HAP-1 (cell line): ENCODE measurements around the gene OLFM2.

ENCODE experiments used
- DNase-seq, 2 experiments: peaks; one replicate each; pipeline ENCODE4 v3.0.0-alpha.2; 2016 to 2020; ENCODE audit warnings: low spot score in 2 of 2
- H3K27me3 ChIP-seq: fragments of 250-450 bp; sonication (Bioruptor Pico); 2 replicates; pipeline ENCODE4 v1.5.1; 2020; ENCODE audit warnings: low read depth, mild to moderate bottlenecking, moderate library complexity
- H3K36me3 ChIP-seq: fragments of 250-450 bp; sonication (Bioruptor Pico); replicated peaks from 2 replicates; pipeline ENCODE4 v1.5.1; 2020; ENCODE audit warnings: mild to moderate bottlenecking
- H3K4me1 ChIP-seq: fragments of 250-450 bp; sonication (Bioruptor Pico); 2 replicates; pipeline ENCODE4 v1.5.1; 2020; ENCODE audit warnings: mild to moderate bottlenecking
- H3K4me3 ChIP-seq: fragments of 250-450 bp; sonication (Bioruptor Pico); 2 replicates; pipeline ENCODE4 v1.5.1; 2020; ENCODE audit warnings: mild to moderate bottlenecking, moderate library complexity
- H3K9me3 ChIP-seq: fragments of 250-450 bp; sonication (Bioruptor Pico); 2 replicates; pipeline ENCODE4 v1.5.1; 2020; ENCODE audit warnings: mild to moderate bottlenecking, moderate library complexity
- in situ Hi-C: fragments of 300-500 bp; cut with MboI; formaldehyde crosslinking; loops from 3 replicates; pipeline ENCODE4 v1.14.3; 2020; ENCODE audit warnings: low sequenced_read_pairs, inconsistent platforms, mixed read lengths

OLFM2 gene

DNA sequence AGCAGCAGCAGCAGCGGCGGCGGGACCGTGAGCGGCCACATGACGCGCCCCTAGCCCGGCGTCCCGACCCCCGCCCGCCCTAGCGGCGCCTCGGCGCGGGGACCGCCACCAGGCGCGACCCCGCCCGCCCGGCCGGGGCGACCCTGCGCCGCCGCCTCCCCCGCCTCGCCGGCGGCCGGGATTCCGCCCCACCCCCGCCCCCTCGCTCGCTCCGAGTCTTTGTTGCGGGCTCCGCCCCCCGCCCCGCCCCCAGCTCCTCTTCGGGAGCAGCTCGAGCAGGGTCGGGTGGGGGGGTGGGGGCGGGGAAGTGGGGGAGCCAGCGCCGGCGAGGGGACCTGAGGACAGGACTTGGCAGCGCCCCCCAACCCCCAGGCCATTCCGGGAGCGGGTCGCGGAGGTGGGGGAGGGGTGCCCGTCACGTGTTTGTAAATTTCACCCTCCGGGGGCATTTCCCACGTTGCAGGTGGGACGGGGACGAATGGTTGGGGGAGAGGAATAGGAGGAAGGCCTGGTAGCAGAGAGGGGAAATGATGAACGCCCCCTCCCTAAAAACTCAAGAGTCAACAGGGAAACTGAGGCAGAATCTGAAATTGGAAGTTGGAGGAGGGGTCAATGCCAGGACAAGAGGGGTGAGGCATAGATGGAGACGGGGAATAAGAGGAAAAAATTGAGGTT lies at the start of gene OLFM2:
Gene OLFM2, minus strand, starts transcription at position 190 of the 675 bp plus-strand sequence. Its CDS starts 149 bp downstream, at position 41.
- DNase-seq = peak; percentile 37 to 87
- in situ Hi-C loops = loop anchor here (5.0 to 25.0 kb wide), 3 partner anchors 91 to 301 kb away; partner anchors contain the start of genes ANGPTL6, PPAN and S1PR2
- peak within 1 kb of the TSS; percentile 38 for H3K4me3 ChIP-seq

DNA sequence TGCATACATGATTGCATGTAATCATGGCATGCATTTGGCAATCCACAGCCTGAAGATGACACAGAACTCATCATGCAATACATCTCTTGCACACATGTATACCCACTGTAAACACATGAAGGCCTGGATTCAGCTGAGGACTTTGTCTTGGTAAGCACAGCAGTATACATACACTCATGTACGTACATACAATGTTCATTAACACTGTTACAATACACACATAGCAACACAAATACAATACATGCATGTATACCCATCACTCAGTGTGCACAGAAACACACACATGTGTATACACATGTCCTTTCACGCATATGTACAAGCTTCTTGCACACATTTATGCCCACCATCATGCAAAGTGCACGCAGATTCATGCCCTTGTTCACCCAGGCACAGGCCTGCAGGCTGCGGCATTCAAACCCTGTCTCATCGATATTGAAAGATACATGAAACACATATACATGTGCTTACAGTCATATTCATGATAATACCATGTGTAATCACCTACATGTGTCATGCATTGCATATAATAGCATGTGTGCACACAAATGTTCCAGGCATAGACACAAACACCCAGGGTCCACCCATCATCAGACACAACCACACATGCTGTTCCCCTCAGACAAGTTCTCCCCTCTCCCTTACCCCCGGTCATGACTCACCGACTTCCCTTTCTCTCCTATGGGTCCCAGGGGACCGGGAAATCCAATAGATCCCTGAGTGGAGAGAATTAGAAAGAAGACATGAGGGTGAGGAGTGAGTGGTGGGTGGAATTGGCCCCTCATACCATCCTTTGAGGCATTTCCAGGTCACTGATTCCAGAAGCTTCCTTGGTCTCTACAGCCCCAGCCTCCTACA lies 45.3 kb upstream of the OLFM2 start:
- in situ Hi-C loops = no loop called here
- Histone ChIP-seq H3K27me3 (no peaks in the 10 kb centered on the region), H3K36me3 (no peaks in the 10 kb centered on the region), H3K4me1 (no peaks in the 10 kb centered on the region), H3K9me3 (no peaks in the 10 kb centered on the region), H3K4me3 (no peak overlapping the region)
- DNase-seq = no peak

More for the DNA sequence above, at the start of gene OLFM2:
- Histone ChIP-seq H3K9me3 (no peaks in the 10 kb centered on the region), H3K27me3 (no peaks in the 10 kb centered on the region), H3K36me3 (no peaks in the 10 kb centered on the region), H3K4me1 (peaks cover 17% of the 10 kb centered on the region)

DNA sequence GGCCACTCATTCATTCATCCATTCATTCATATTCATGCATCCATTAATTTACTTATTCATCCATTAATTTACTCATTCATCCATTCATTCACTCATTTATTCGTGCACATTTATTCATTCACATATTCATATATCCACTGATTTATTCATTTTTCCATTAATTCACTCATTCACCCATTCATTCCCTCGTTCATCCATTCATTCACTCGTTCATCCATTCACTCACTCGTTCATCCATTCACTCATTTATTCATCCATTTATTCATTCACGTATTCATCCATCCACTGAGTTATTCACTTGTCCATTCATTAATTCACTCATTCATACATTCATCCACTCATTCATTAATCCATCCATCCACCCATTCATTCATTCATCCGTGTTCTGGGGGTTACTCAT lies 35.8 kb upstream of the OLFM2 start:
- Histone ChIP-seq H3K4me3 (no peak overlapping the region), H3K9me3 (no peaks in the 10 kb centered on the region), H3K27me3 (peaks cover 10% of the 10 kb centered on the region), H3K36me3 (no peaks in the 10 kb centered on the region), H3K4me1 (no peaks in the 10 kb centered on the region)
- DNase-seq = no peak
- in situ Hi-C loops = no loop called here

DNA sequence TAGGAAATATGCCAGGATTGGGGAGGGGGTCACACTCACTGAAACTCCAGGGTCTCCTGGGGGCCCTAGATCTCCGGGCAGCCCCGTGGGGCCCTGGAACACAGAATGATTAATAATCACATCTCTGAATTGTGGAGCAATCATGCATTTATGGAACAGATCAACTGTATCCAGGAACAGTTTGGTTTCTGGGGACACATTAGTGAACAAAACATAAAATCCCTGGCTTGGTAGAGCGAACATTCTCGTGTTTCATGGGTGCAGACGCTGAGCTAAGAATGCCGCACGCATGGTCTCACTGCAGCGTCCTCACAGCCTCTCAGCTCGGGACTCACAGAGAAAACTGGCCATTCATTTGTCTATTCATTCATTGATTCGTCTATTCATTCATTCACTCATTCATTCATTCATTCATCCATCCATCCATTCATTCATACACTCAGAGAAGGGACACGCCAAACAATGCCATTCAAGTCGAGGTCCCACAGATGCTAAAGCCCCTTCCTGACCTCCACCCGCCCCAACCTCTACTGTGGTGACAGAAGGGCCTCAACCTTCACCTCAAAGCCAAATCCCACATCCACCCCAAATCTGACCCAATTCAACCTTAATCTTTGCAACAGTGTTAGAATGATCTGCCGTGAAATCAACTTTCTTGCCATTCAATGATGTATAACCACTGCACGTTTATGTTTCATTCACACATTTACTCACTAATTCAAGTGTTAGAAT lies 35.0 kb upstream of the OLFM2 start:
- H3K4me3 ChIP-seq = no peak overlapping the region

DNA sequence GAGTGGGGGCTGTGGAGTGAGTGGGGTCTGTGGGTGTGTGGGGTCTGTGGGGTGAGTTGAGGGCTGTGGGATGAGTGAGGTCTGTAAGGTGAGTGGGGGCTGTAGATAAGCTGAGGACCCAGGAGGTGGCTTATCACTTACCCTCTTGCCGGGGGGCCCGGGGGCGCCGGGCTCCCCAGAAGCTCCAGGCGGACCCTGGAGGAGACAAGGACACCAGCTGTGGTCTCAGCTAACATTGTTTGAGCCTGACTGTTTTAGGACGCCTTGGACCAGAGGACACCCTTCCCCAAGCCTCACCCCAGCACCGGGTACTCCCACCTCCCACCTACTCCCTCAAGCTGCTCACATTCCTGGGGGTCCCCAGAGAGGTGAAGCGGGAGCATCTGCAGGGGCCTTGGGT lies 34.2 kb upstream of the OLFM2 start:
- Histone ChIP-seq H3K4me1 (no peaks in the 10 kb centered on the region), H3K36me3 (no peaks in the 10 kb centered on the region), H3K9me3 (no peaks in the 10 kb centered on the region), H3K27me3 (peaks cover 25% of the 10 kb centered on the region), H3K4me3 (no peak overlapping the region)
- in situ Hi-C loops = no loop called here
- DNase-seq = no peak

More for the DNA sequence above, 35.0 kb upstream of the OLFM2 start:
- H3K27me3 ChIP-seq = peaks cover 18% of the 10 kb centered on the region
- in situ Hi-C loops = no loop called here
- no peaks in the 10 kb centered on the region for H3K9me3 ChIP-seq
- no peaks in the 10 kb centered on the region for H3K4me1 ChIP-seq
- H3K36me3 ChIP-seq = no peaks in the 10 kb centered on the region
- no peak for DNase-seq

DNA sequence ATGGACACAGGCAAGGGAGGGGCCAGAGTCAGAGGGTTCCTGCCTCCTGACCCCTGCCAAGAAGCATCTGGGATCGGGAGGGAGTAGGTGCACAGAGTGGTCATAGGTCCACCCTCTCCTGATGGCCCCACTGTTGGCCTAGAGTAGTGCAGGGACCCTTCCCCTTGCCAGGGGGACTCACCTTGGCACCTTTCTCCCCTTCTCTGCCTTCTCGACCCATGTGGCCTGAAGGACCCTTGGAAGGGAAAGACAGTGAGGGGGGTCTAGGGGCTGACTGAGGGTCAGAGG lies 33.3 kb upstream of the OLFM2 start:
- in situ Hi-C loops = no loop called here
- Histone ChIP-seq H3K36me3 (no peaks in the 10 kb centered on the region), H3K27me3 (peaks cover 25% of the 10 kb centered on the region)

DNA sequence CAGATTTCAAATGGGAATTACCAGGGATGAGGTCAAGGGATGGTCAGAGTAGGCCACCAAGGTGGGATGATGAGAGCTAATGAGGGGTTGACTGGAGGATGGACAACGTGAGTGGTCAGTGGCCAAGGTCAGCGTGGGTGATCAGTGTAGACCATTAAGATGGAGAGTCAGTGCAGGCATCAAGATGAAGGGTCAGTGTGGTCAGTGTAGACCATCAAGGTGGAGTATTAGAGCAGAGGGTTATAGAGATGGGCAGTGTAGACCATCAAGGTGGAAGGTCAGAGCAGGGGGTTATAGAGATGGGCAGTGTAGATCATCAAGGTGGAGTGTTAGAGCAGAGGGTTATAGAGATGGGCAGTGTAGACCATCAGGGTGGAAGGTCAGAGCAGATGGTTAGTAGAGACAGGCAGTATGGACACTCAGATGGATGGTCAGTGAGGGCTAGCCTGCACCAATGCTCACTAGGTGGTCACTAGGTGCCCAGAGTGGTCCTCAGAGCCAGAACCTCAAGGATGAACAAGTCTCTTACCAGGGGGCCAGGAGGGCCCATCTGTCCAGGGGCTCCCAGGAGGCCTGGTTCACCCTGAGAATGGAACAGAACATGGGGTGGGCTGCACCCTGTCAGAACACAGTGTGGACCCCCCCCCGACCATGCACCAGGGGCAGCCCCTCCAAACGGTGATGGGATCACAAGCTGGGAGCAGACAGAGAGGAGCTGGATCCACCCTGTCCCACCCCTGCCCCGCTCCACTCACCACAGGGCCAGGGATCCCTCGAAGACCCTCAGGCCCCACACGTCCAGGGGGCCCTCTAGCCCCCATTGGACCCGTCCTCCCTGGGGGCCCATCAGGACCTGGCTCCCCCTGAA lies 32.7 kb upstream of the OLFM2 start:
- H3K36me3 ChIP-seq = no peaks in the 10 kb centered on the region
- H3K4me1 ChIP-seq = no peaks in the 10 kb centered on the region
- no peak overlapping the region for H3K4me3 ChIP-seq
- H3K9me3 ChIP-seq = no peaks in the 10 kb centered on the region
- in situ Hi-C loops = no loop called here
- no peak for DNase-seq
- H3K27me3 ChIP-seq = peaks cover 29% of the 10 kb centered on the region

More for the DNA sequence above, 33.3 kb upstream of the OLFM2 start:
- no peaks in the 10 kb centered on the region for H3K4me1 ChIP-seq
- no peaks in the 10 kb centered on the region for H3K9me3 ChIP-seq
- H3K4me3 ChIP-seq = no peak overlapping the region
- DNase-seq = no peak

DNA sequence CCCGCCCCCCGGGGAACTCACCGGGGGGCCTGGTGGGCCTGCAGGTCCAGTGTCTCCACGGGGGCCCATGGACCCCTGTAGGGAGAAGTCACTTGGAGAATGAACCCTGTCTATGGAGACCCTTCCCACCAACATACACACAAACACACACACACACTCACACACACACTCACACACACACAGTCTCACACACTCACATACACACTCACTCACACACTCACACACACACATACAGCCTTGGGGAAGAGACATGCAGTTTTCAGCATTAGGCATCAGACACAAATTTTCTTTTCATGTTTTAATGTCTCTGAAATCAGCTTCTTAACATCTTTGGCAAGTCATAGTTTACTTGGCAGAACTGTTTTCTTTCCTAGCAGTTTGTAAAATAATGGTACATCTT lies 31.0 kb upstream of the OLFM2 start:
- Histone ChIP-seq H3K27me3 (peaks cover 30% of the 10 kb centered on the region), H3K4me3 (no peak overlapping the region), H3K9me3 (no peaks in the 10 kb centered on the region), H3K4me1 (no peaks in the 10 kb centered on the region), H3K36me3 (no peaks in the 10 kb centered on the region)
- in situ Hi-C loops = no loop called here
- DNase-seq = no peak

DNA sequence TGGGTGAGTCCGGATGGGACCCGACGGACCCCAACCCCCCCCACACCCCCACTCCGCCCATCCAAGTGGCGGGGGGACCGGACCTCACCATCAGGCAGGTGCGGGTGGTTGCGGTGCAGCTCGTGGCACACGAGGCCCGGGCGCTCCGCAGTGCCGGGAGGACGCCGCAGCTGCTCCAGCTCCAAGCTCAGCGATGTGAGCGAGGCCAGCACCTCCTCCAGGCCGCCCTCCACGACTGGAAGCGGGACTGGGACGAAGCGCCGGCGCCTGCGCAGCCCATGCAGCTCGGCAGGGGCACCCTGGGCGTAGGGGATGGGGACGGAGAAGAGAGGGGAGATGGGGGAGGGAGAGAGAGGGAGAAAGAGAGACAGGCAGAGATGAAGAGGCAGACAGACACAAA lies 30.1 kb upstream of the OLFM2 start:
- Histone ChIP-seq H3K27me3 (peaks cover 30% of the 10 kb centered on the region), H3K4me3 (no peak overlapping the region), H3K36me3 (no peaks in the 10 kb centered on the region), H3K9me3 (no peaks in the 10 kb centered on the region), H3K4me1 (no peaks in the 10 kb centered on the region)
- DNase-seq = no peak
- in situ Hi-C loops = no loop called here

DNA sequence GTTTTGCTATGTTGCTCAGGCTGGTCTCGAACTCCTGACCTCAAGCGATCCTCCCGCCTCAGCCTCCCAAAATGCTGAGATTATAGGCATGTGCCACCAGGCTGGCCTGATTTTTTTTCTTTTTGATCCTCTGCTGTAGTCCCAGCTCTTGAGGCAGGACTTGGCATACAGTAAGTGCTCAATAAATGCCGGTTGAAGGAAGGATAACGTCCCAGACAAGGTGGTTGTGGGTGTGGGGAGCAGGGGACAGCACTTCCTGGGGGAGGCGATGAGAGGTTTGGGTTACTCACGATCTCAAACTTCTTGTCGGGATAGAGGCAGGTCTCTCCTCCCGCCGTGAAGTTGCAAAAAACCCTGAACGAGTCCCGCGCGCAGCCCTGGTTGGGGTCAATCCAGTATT lies 29.7 kb upstream of the OLFM2 start:
- no peaks in the 10 kb centered on the region for H3K4me1 ChIP-seq
- H3K27me3 ChIP-seq = peaks cover 30% of the 10 kb centered on the region
- H3K36me3 ChIP-seq = no peaks in the 10 kb centered on the region
- no peak overlapping the region for H3K4me3 ChIP-seq
- in situ Hi-C loops = no loop called here
- no peaks in the 10 kb centered on the region for H3K9me3 ChIP-seq
- DNase-seq = no peak

DNA sequence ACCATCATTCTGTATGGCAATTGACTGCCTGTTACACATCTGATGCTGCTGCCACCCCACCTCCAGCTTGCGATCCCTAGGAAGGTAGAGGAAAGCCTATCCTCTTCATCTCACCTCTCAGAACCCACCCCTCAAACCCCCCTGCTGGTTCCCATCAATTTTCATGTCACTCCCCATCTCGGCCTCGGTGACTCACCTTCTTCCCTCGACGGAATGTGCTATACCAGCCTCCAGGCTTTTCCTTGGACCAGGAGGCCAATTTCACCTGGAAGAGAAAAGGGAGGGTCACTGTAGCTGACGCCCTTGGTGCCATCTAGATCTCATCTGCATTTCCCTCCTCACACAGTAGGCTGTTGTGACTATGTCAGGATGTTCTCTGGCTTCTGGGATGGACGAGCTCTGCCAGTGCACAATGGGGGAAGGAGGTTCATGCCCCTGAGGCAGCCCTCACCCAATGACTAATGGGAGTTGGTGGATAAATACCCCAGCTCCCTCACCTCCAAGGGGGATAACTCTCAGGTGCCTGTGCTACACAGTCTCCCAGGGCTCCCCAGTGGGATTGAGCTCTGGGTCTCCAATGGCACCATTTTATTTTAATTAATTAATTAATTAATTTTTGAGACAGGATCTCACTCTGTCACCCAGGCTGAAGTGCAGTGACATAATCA lies 26.4 kb upstream of the OLFM2 start:
- in situ Hi-C loops = no loop called here
- no peak overlapping the region for H3K4me3 ChIP-seq
- no peaks in the 10 kb centered on the region for H3K9me3 ChIP-seq
- H3K27me3 ChIP-seq = peaks cover 26% of the 10 kb centered on the region
- no peaks in the 10 kb centered on the region for H3K4me1 ChIP-seq
- no peaks in the 10 kb centered on the region for H3K36me3 ChIP-seq
- no peak for DNase-seq

DNA sequence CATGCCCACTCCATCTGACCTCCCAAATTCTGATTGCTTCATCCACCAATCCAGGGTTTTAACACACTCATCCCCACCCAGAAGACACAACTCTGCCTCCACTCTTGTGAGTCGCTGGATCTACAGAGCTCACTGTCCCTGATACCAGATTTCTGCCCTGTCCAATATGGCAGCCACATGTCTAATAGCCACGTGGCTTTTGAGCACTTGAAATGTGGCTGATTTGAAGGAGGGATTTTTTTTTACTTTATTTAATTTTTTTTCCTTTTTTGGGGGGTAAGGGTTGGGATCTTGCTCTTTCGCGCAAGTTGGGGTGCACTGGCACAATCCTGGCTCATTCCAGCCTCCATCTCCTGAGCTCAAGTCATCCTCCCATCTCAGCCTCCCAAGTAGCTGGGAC lies 24.8 kb upstream of the OLFM2 start:
- Histone ChIP-seq H3K4me1 (no peaks in the 10 kb centered on the region), H3K36me3 (no peaks in the 10 kb centered on the region), H3K9me3 (no peaks in the 10 kb centered on the region), H3K27me3 (peaks cover 10% of the 10 kb centered on the region), H3K4me3 (no peak overlapping the region)
- in situ Hi-C loops = no loop called here
- DNase-seq = no peak

DNA sequence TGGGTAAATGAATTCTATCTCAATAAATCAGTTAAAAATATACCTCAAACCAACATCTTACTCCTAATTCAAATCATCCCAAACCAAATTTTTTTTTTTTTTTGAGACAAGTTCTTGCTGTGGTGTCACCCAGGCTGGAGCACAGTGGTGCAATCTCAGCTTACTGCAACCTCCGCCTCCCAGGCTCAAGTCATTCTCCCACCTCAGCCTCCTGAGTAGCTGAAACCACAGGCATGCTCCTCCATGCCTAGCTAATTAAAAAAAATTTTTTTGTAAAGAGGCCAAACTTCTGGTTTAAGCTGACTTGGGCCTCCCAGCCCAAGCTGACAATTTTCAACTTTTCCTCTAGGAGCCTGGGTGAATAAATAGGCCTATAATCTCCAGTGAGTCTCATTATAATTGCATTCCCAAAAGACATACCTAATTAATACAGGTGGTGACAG lies 22.1 kb upstream of the OLFM2 start:
- in situ Hi-C loops = no loop called here
- no peak for DNase-seq
- Histone ChIP-seq H3K4me3 (no peak overlapping the region), H3K27me3 (no peaks in the 10 kb centered on the region), H3K4me1 (no peaks in the 10 kb centered on the region), H3K36me3 (no peaks in the 10 kb centered on the region), H3K9me3 (no peaks in the 10 kb centered on the region)
